ENCODE results near the gene FMN1. TPM values are rescaled to one million over a fixed set of nuclear protein-coding genes. Genes with fewer than 3 reads are reported as not detected.
A peak's percentile ranks its signal among the peaks of the same experiment; 100 is the strongest.

The FMN1 gene
- total RNA-seq, 2 donors from 2014 or later: 13.7 to 17.1 TPM

GRCh38 chr15:33152502-33153109, 41.9 kb downstream of the FMN1 start:
- intact Hi-C loops (cut with DNase I): no loop called here
- Histone ChIP-seq H3K4me1 (no peaks in the 10 kb centered on the region), H3K4me3 (no peak overlapping the region), H3K27me3 (no peaks in the 10 kb centered on the region), H3K27ac (peak overlapping the region in 1 of 4 donors; percentile 41), H3K9me3 (no peaks in the 10 kb centered on the region), H3K36me3 (replicated peaks in 1 of 2; ENCODE audit: insufficient read depth in 1 of 2, low read depth in 2 of 2) (no peaks in the 10 kb centered on the region)
- peak in 1 of 4 donors; percentile 40 for DNase-seq
- no peak for ATAC-seq
- peak in 1 of 3 donors; percentile 31 for TF ChIP-seq POLR2A (IDR thresholded peaks at IDR 0.05)
- TF ChIP-seq, protein P1, sequence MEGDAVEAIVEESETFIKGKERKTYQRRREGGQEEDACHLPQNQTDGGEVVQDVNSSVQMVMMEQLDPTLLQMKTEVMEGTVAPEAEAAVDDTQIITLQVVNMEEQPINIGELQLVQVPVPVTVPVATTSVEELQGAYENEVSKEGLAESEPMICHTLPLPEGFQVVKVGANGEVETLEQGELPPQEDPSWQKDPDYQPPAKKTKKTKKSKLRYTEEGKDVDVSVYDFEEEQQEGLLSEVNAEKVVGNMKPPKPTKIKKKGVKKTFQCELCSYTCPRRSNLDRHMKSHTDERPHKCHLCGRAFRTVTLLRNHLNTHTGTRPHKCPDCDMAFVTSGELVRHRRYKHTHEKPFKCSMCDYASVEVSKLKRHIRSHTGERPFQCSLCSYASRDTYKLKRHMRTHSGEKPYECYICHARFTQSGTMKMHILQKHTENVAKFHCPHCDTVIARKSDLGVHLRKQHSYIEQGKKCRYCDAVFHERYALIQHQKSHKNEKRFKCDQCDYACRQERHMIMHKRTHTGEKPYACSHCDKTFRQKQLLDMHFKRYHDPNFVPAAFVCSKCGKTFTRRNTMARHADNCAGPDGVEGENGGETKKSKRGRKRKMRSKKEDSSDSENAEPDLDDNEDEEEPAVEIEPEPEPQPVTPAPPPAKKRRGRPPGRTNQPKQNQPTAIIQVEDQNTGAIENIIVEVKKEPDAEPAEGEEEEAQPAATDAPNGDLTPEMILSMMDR (IDR thresholded peaks at IDR 0.05): no peak
- 57 to 81% methylated on average over 5 of the region's 5 CpGs for WGBS, 2 donors

DNA sequence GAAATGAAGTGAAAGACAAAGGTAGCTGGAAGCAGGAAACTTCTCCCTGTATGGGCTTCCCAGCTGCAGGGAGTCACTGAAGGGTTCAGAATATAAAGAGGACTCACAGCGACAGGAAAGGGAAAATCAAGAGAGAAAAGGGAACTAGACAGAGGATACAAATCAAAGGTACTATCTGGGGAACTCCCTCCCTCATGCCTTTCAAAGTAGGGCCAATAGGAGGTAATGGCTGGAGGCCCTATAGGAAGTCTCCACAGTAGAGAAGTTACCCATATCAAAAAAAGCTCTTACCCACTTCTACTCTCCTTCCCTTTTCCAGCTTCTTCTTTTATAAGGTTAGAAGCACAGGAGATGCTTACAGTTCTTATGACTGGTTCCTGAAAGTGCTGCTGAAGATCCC, 43.5 kb downstream of the FMN1 start:
- H3K27ac ChIP-seq: no peak overlapping the region
- H3K4me1 ChIP-seq: no peaks in the 10 kb centered on the region
- H3K36me3 ChIP-seq (replicated peaks in 1 of 2; ENCODE audit: insufficient read depth in 1 of 2, low read depth in 2 of 2): no peaks in the 10 kb centered on the region
- DNase-seq (no peak), ATAC-seq (no peak)
- peak in 2 of 3 donors; percentile 26 to 33 for TF ChIP-seq POLR2A (IDR thresholded peaks at IDR 0.05)
- TF ChIP-seq, protein P1 (IDR thresholded peaks at IDR 0.05): no peak
- H3K4me3 ChIP-seq: no peak overlapping the region
- no peaks in the 10 kb centered on the region for H3K27me3 ChIP-seq
- WGBS, 2 donors: 45 to 71% methylated on average over 1 of the region's 1 CpG
- intact Hi-C loops (cut with DNase I): no loop called here
- H3K9me3 ChIP-seq: no peaks in the 10 kb centered on the region

DNA sequence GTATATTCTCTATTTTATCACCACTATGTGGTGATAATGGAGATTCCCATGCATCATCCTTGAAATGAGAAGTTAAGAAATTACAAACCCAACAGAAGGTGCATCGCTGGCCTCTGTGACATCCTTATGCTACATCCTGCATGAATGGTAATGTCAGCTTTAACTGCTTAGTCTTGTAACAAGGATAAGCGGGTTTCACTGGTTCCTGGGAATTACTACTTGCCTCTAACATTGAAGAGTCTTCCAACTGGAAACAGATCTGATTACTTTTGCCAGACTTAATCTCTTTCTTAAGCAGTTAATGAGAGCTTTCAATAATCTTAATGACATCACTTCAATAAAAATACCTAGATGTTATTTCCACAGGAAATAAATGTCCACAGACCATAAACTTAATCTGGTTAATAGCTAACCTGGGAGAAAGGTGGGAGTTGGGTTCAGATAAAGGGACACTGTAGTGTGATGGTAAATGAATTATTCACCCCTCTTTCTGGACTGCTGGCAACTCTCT, 44.0 kb downstream of the FMN1 start:
- Histone ChIP-seq H3K27me3 (no peaks in the 10 kb centered on the region), H3K36me3 (replicated peaks in 1 of 2; ENCODE audit: insufficient read depth in 1 of 2, low read depth in 2 of 2) (no peaks in the 10 kb centered on the region), H3K4me3 (no peak overlapping the region), H3K9me3 (no peaks in the 10 kb centered on the region), H3K27ac (no peak overlapping the region), H3K4me1 (no peaks in the 10 kb centered on the region)
- ATAC-seq: no peak
- no peak for TF ChIP-seq POLR2A (IDR thresholded peaks at IDR 0.05)
- TF ChIP-seq, protein P1 (IDR thresholded peaks at IDR 0.05): no peak
- 89 to 90% methylated on average over 2 of the region's 2 CpGs for WGBS, 2 donors
- DNase-seq: no peak
- intact Hi-C loops (cut with DNase I): no loop called here

GRCh38 chr15:33149919-33150318, 44.6 kb downstream of the FMN1 start:
- Histone ChIP-seq H3K36me3 (replicated peaks in 1 of 2; ENCODE audit: insufficient read depth in 1 of 2, low read depth in 2 of 2) (no peaks in the 10 kb centered on the region), H3K9me3 (no peaks in the 10 kb centered on the region), H3K27ac (no peak overlapping the region), H3K4me3 (no peak overlapping the region), H3K4me1 (no peaks in the 10 kb centered on the region), H3K27me3 (no peaks in the 10 kb centered on the region)
- DNase-seq: no peak
- ATAC-seq: no peak
- intact Hi-C loops (cut with DNase I): no loop called here
- no peak for TF ChIP-seq POLR2A (IDR thresholded peaks at IDR 0.05)
- TF ChIP-seq, protein P1 (IDR thresholded peaks at IDR 0.05): no peak

Data from body of pancreas (tissue), 4 donors.